DMS153 treated with DMSO at 0.1 percent for 48 hours (cell line): ENCODE results near the gene MPC1L.

ENCODE experiments used
- DNase-seq: peaks from one replicate; lab custom pipeline; 2025; ENCODE audit not compliant: unreplicated experiment; lab: John Stamatoyannopoulos, UW

MPC1L gene

DNA sequence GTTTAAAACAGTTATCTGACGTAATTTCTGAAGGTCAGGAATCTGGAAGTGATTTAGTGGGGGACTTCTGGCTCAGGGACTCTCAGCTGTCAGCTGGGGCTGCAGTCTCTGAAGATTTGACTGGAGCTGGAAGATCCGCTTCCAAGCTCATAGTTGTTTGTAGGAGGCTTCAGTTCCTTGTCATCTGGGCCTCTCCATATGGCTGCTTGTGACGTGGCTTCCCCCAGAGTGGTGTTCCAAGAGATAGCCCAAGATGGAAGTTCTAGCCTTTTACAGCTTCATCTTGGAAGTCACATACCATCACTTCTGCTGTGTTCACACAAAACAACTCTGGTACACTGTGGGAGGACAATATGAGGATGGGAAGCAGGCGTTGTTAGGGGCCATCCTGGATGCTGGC lies 2.1 kb downstream of the MPC1L start:
- DNase-seq, result no peak

GRCh38 chrX:40628506-40628905 lies 5.3 kb downstream of the MPC1L start:
- DNase-seq, result no peak

DNA sequence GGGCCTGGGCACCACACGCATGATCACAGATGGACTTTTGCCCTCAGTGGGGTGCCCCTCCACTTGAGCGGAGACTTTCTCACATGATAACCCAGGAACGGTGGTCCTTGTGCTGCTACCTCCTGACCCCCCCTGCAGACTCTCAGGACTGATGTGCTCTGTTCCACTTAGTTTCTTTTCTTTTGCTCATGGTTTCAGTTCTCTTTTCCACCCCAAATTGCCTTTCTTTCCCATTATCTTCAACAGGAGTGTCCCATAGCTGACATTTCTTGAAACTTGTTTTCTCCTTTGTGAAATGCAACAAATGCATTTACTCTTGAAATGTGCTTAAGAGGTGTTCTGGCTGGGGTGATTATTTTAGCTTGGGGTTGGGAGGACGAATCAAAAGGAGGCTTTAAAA lies 9.0 kb downstream of the MPC1L start:
- DNase-seq, result no peak

- DNase-seq, result no peak
These were observed 14.5 kb downstream of the MPC1L start for GRCh38 chrX:40637687-40638086.

DNA sequence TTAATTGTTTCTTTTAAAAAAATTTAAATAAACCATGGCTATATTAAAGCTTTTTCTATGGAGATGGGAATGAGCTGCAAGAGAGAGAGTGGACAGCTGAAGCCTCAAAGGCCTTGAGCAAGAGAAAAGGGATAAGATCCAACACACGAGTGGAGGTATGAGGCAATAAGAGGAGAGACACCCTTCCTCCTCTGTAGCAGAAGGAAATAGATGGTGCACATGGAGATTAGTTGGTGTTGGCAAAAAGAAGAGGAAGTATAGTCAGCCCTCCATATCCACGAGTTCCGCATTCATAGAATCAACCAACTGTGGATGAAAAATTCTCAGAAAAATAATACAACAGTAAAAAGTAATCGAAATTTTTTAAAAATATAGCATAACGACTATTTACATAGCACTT lies 20.9 kb downstream of the MPC1L start:
- DNase-seq, result no peak

DNA sequence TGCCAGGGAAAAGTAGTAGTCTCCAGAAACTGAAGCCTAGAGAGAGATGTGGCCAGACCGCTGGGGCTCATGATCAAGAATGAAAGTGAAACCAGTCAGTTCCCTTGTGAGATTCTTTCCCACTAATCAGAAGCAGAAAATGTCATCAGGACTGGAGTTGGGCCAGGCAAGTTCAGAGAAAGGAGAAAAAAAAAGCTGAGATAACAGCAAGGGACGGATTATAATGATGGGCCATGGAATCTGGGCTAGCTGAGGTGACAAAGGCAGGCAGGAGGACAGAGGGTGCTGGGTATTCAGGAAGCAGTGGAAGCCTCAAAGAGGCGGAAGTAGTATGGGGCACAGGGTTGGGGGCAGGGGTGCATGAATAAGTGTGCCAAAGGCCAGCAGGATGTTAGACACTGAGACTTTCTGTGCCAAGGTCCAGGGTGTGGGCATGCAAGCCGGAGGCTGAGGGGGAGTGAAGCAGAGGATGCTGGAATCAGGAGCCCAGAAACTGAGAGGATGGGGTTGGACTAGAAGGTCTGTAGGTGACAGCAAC lies 21.7 kb downstream of the MPC1L start:
- DNase-seq, result peak; percentile 9

GRCh38 chrX:40646489-40647306 lies 23.5 kb downstream of the MPC1L start:
- DNase-seq, result no peak

DNA sequence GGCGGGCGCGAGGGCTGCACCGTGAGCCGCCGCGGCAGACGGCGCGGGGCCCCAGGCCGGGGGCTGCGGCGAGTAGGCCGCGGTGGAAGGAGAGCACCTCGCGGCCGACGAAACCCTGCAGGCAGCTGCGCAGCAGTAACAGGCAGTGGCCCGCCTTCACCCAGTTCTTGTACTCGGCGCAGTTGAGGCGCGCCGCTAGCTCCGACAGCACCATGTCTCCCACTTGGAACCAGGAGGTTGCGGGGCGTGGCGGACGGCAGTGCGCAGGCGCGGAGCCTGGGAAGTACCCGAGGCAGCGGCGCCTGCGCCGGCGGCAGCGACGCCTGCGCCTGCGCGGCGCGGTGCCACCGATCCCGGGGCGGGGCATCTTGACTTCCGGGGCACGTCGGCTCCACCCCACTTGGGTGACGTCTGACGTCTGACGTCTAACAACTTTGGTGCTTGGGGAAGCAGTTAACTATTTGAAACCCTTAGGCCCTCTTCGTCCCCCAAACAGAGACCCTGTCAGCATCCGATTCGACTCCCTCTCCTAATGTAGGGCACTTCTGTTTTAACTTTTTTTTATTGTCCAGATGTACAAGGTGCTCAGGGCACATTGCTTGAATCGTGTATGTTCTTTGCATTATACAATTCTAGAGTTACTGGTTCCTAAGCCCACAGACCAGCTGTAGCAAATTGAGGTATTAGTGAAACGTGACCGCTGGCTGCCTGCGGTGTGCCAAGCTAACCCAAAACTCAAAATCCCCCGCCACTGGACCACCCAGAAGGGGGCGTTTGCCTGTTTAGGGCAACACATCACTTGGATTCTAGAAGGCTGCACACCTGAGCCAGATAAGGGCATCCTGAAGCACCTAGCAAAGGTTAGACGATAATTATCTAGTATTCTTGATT lies 24.3 kb downstream of the MPC1L start, which contains the start of gene CXorf38:
TSS of gene CXorf38 (minus strand) at position 255 of the 891 bp plus-strand sequence. CDS start at position 214, 41 bp downstream.
- DNase-seq, result peak; percentile 80

GRCh38 chrX:40651620-40652223 lies 28.5 kb downstream of the MPC1L start:
- peak; percentile 36 for DNase-seq

DNA sequence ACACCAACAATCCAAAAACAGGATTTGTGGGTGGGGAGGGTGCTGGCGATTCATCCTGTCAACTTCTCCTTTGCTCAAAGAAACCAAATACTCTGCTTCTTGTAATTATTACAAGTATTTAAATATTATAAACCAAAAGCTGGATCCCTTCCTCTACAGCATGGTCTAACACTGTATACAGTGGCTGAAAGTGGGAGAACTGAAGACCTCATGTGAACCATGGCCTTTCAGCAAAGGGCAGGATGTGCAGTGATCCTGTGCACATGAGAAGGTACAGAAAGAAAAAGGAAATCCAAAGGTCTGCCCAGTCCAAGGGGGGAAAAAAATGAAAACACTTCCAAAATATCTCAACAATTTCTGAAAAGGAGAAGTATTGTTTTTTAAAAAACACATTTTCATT lies 29.4 kb downstream of the MPC1L start:
- DNase-seq, result no peak

DNA sequence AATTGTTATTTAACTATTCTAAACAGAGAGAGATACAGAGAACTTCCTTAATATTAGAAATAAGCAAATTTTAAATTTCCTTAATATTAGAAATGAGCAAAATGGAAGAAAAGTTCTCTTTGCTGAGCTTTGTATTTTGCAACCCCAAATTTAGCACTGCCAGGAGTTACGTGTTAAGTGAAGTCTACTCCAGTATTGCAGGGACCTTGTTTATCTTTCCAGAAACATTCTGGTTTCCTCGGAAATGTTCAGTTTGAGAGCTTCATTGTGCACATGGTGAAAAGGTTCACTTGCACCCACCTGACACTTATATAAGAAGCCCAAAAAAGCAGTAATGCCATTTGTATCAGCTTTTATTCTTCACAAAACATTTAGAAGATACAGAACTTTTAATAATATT lies 30.3 kb downstream of the MPC1L start:
- no peak for DNase-seq

DNA sequence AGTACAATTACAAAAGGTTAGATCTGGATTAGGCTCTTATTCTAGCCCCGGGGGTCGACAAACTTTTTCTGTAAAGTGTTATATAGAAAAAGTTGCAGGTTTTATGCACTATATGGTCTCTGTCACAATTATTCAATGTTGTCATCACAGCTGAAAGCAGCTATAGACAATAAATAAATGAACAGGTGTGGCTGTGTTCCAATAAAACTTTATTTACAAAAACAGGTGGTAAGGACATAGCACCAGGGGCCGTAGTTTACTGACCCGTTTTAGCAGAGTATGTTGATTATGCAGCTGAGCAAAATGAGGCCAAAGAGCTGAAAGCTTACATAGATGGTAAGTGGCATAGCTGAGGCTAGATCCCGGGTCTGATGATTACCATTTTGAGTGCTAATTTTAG lies 37.2 kb downstream of the MPC1L start:
- no peak for DNase-seq

GRCh38 chrX:40661489-40661888 lies 38.3 kb downstream of the MPC1L start:
- no peak for DNase-seq

GRCh38 chrX:40663078-40663740 lies 40.0 kb downstream of the MPC1L start:
- no peak for DNase-seq

DNA sequence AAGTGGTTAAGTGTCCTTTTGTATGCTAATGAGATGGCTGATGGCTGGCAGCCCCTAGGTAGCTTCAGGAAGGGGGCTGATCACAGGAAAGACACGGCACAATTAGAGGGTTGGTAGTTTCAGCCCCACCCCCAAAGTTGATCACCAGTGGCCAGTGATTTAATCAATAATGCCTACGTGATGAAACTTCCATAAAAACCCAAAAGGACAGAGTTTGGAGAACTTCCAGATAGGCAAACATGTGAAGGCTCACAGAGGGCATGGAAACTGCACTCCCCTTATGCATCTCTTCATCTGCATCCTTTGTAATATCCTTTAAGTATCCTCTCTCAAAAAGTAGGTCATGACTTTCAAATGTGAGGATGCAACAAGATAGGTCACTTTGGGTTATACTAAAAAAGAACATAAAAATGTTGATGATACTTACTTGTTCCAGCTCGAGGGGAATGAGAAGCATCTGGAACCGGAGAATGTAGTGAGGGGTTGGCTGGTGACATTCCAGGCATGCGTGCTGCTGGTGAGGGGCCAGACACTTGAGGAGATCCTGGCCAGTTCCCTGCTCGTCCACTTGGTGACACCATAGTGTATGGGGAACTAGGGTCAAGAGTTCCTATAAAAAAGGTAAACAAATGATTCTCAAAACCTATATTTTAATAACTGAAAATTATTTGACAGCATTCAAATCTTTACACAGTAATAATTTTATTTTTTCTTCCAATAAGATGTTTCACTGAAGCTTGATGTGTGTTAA lies 40.8 kb downstream of the MPC1L start:
- DNase-seq, result no peak

DNA sequence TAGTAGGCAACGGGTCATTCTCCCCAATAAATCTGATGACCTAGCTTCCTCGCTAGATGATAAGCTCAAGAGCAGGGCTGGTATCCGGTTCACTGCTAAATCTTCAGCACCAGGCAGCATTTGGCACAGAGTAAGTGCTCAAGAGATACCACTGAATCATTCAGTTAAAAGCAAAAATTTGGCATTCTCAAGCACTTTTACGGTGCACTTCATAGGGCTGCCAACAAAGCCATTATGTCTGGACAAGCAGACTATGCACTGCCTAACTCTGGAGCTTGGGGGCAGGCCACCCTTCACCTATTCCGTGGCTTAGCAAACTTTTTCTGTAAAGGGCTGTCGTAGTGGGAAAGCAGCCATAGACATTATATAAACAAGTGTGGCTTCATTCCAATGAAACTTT lies 47.9 kb downstream of the MPC1L start:
- no peak for DNase-seq
